ENCODE data around the gene TSPAN6.

TSPAN6 gene

GRCh38 chrX:100647739-100648138 is 11.1 kb upstream of the TSPAN6 start:
- DNase-seq (ENCODE audit: low spot score) = no peak

- no peak for DNase-seq (ENCODE audit: low spot score)
Measured at GRCh38 chrX:100647095-100647494, 10.5 kb upstream of the TSPAN6 start.

- DNase-seq (ENCODE audit: low spot score) = no peak
Measured at GRCh38 chrX:100645106-100645505, 8.5 kb upstream of the TSPAN6 start.

- DNase-seq (ENCODE audit: low spot score) = no peak
Measured at GRCh38 chrX:100643956-100644860, 7.6 kb upstream of the TSPAN6 start, which contains the start of gene SRPX2. TSS of gene SRPX2 (plus strand) at chrX:100644199. CDS start at chrX:100646323, 2,124 bp downstream.

- no peak for DNase-seq (ENCODE audit: low spot score)
Measured at GRCh38 chrX:100643212-100643611, 6.6 kb upstream of the TSPAN6 start.

- no peak for DNase-seq (ENCODE audit: low spot score)
Measured at GRCh38 chrX:100642290-100642689, 5.7 kb upstream of the TSPAN6 start.

GRCh38 chrX:100635989-100636320 is 651 bp downstream of the TSPAN6 start:
- DNase-seq (ENCODE audit: low spot score) = no peak

GRCh38 chrX:100635040-100635439 is 1.6 kb downstream of the TSPAN6 start:
- DNase-seq (ENCODE audit: low spot score) = no peak

GRCh38 chrX:100625985-100626491 is 10.6 kb downstream of the TSPAN6 start:
- no peak for DNase-seq (ENCODE audit: low spot score)

- DNase-seq (ENCODE audit: low spot score) = no peak
Measured at GRCh38 chrX:100623001-100623400, 13.6 kb downstream of the TSPAN6 start.

GRCh38 chrX:100615005-100615404 is 21.6 kb downstream of the TSPAN6 start:
- no peak for DNase-seq (ENCODE audit: low spot score)

GRCh38 chrX:100611951-100612350 is 24.7 kb downstream of the TSPAN6 start:
- no peak for DNase-seq (ENCODE audit: low spot score)

- no peak for DNase-seq (ENCODE audit: low spot score)
Measured at GRCh38 chrX:100609591-100609990, 27.0 kb downstream of the TSPAN6 start.

- no peak for DNase-seq (ENCODE audit: low spot score)
Measured at GRCh38 chrX:100606753-100607152, 29.9 kb downstream of the TSPAN6 start.

GRCh38 chrX:100600758-100601157 is 35.8 kb downstream of the TSPAN6 start:
- no peak for DNase-seq (ENCODE audit: low spot score)

GRCh38 chrX:100600340-100600739 is 36.3 kb downstream of the TSPAN6 start:
- no peak for DNase-seq (ENCODE audit: low spot score)

- no peak for DNase-seq (ENCODE audit: low spot score)
Measured at GRCh38 chrX:100599456-100599855, 37.1 kb downstream of the TSPAN6 start.

- DNase-seq (ENCODE audit: low spot score) = no peak
Measured at GRCh38 chrX:100596601-100597000, 40.0 kb downstream of the TSPAN6 start.

GRCh38 chrX:100593581-100593980 is 43.0 kb downstream of the TSPAN6 start:
- no peak for DNase-seq (ENCODE audit: low spot score)

- DNase-seq (ENCODE audit: low spot score) = no peak
Measured at GRCh38 chrX:100593126-100593525, 43.5 kb downstream of the TSPAN6 start.

- no peak for DNase-seq (ENCODE audit: low spot score)
Measured at GRCh38 chrX:100591256-100592051, 45.2 kb downstream of the TSPAN6 start.

GRCh38 chrX:100587861-100588260 is 48.7 kb downstream of the TSPAN6 start:
- no peak for DNase-seq (ENCODE audit: low spot score)

- DNase-seq (ENCODE audit: low spot score) = no peak
Measured at GRCh38 chrX:100586747-100587146, 49.9 kb downstream of the TSPAN6 start.

Measured in putamen (tissue), 1 donor.